Astrocyte (in vitro differentiated cells and primary cell): ENCODE measurements around the gene MBNL1.

ENCODE experiments used
- CTCF ChIP-seq: IDR thresholded peaks from 2 replicates; pipeline ENCODE4 v1.5.1; 2011; ENCODE audit warnings: low read depth, mild to moderate bottlenecking, inconsistent platforms, low read length, moderate library complexity; ENCODE audit not compliant: insufficient read depth
- EZH2 ChIP-seq: IDR thresholded peaks from 2 replicates; pipeline ENCODE4 v1.6.1; 2012; ENCODE audit warnings: mild to moderate bottlenecking, low read length, inconsistent platforms; ENCODE audit not compliant: insufficient read depth

GRCh38 chr3:152319831-152320617 is 51.3 kb downstream of the MBNL1 start:
- no peak for TF ChIP-seq CTCF
- no peak for TF ChIP-seq EZH2
